GM12892 (cell line): ENCODE data around the gene LRRTM4.
"Not testable (repeated sequence)": the region's sequence is repeated elsewhere in the genome, so short reads cannot be mapped to it uniquely, and the experiment has no call there.

Experiments
- DNase-seq: peaks from one replicate; pipeline ENCODE4 v3.0.0; 2011; ENCODE audit not compliant: insufficient read length
- FAIRE-seq: peaks from 2 replicates; lab custom pipeline; 2011; peaks lifted over from hg19 to GRCh38; lab: Jason Lieb, UNC
- POLR2A ChIP-seq: IDR thresholded peaks from 2 replicates; pipeline ENCODE4 v1.6.1; 2011; ENCODE audit warnings: low read depth, low read length, control low read depth
- POLR2AphosphoS5 ChIP-seq: IDR thresholded peaks from 2 replicates; pipeline ENCODE4 v1.6.1; 2011; ENCODE audit warnings: low read depth, low read length, control low read depth
- TAF1 ChIP-seq: IDR thresholded peaks from 2 replicates; pipeline ENCODE4 v1.6.1; 2011; ENCODE audit warnings: low read depth, mild to moderate bottlenecking, control low read depth, low read length, borderline replicate concordance

LRRTM4 gene

DNA sequence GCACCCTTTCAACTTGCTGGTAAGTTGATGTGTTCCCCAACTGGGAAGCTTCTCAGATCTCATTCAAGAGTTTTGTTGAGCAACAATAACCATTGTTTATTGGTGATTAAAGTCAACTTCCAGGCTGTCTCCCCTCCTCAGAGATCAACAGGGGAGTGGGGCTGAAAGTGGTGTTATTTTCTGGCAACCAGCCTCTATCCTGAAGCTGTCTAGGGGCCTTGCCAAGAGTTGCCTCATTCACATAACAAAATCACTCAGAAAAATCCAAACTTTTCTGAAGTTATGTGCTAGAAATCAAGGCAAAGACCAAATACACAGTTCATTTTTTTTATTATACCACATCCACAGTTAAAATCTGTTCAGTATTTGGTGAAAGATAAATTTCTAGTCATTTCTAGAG lies 788.4 kb downstream of the LRRTM4 start:
- no peak for DNase-seq
- FAIRE-seq = no peak
- no peak for TF ChIP-seq POLR2AphosphoS5
- TF ChIP-seq POLR2A = no peak
- no peak for TF ChIP-seq TAF1

DNA sequence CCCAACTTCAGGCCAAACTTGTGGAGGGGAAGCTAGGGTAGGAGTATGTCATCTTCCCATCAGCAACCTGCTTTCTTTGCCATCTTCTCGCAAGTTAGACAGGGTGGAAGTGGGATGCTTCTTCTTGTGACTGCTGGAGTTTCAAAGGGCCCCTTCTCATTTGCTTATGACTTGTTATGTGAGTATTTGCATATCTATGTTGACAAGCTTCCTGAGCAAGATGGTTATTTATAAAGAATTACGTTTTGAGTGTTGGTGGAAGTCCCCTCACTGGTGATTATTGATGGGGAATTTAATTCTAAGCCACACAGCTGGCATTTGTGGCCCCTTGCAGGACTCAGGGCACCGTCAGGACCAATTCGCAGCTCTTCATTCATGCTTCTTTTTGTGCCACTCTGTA lies 791.0 kb downstream of the LRRTM4 start:
- no peak for TF ChIP-seq POLR2AphosphoS5
- TF ChIP-seq POLR2A = no peak
- no peak for TF ChIP-seq TAF1
- DNase-seq (no peak), FAIRE-seq (no peak)

DNA sequence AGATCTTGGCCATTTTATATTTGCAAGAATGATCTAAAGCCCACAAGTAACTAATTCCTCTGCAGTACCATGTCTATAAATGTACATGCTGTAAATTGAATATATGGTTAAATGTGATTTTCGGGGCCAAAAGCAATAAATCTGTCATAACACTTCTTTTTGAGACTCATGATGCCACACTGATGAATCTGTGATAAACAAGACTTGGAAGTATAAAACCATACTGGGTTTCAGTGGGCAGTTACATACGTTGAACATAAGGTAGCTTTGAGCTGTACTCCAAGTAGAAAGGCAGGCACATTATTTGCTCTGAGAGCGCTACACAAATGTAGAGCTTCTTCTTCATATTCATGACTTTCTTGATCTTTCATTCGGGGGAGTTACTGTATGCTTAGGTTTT lies 792.2 kb downstream of the LRRTM4 start:
- FAIRE-seq (no peak), DNase-seq (no peak)
- TF ChIP-seq TAF1 = no peak
- no peak for TF ChIP-seq POLR2AphosphoS5
- no peak for TF ChIP-seq POLR2A

DNA sequence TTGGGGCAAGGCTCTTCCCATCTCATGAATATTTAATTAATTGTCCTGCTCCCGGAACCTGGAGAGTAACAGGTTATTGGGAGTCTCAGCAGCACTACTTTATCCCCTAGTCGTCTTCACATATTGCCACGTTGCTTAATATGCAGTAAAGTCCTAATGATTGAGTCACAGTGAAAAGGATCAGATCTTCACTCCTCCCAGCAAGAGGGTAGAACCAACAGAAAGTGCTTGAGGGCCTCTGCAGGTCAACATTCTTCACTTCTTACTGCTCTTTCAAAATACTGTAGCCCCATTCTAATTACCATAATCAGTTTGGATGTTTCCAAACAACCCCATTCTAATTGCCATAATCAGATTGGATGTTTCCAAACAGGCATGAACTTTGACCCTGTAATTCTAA lies 801.0 kb downstream of the LRRTM4 start:
- no peak for DNase-seq
- FAIRE-seq = no peak
- TF ChIP-seq TAF1 (no peak), POLR2AphosphoS5 (no peak), POLR2A (no peak)

DNA sequence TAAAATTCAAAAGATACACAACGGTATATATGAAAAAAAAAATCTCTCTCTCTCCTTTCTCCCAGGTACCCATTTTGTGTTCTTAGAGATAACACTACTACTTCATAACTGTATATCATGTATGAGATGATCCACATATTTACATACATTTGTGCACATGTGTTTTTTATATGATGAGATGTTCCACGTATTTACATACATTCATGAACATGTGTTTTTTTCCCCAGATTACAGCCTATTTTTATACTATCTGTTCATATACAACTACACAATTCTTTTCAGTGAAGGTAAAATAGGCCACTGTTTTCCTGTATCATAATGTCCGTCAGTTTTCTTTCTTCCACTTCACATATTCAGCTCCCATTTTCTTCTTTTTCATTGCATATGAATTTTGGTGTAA lies 808.9 kb downstream of the LRRTM4 start:
- FAIRE-seq = no peak
- no peak for DNase-seq

DNA sequence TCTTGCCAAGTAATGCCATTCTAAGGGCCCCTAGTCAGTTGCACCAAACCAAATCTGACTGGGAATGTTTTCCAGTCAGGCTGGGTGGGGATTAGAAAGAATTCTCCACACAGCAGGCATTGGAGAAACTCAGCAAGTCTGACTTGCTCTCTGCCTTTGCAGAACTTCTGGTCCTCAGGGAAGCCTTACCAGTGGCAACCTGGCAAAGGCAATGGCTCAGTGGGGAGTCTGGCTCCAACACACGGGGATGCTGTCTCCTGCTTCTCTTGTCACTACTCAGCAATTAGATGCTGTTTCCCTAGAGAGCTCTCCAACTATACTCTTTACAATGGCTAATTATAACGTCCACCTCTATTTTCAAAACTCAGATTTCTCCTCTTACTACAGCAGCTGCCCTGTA lies 810.7 kb downstream of the LRRTM4 start:
- DNase-seq = no peak
- TF ChIP-seq POLR2A (no peak), POLR2AphosphoS5 (no peak), TAF1 (no peak)
- FAIRE-seq = no peak

More for the DNA sequence above, 808.9 kb downstream of the LRRTM4 start:
- no peak for TF ChIP-seq POLR2AphosphoS5
- TF ChIP-seq POLR2A = no peak
- no peak for TF ChIP-seq TAF1

DNA sequence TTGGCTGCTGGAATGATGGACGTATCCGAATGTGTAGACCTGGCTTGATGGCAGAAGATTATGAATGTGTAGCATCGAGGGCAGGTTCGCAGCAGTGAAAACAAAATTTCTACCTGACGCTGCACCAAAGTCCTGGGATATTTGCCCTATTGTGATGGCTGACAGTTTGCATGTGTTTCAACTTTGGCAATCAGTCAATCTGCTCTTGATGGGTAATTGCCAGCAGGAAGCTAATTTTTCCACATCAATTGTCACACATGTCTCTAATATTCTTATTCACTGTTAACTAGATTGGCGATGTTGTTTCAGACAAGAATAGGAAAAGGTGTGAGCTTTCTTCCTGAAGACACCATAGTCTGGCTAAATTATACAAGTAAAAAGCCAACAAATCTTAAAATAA lies 821.3 kb downstream of the LRRTM4 start:
- TF ChIP-seq TAF1 = no peak
- TF ChIP-seq POLR2AphosphoS5 = no peak
- no peak for TF ChIP-seq POLR2A
- FAIRE-seq = no peak
- DNase-seq = no peak

DNA sequence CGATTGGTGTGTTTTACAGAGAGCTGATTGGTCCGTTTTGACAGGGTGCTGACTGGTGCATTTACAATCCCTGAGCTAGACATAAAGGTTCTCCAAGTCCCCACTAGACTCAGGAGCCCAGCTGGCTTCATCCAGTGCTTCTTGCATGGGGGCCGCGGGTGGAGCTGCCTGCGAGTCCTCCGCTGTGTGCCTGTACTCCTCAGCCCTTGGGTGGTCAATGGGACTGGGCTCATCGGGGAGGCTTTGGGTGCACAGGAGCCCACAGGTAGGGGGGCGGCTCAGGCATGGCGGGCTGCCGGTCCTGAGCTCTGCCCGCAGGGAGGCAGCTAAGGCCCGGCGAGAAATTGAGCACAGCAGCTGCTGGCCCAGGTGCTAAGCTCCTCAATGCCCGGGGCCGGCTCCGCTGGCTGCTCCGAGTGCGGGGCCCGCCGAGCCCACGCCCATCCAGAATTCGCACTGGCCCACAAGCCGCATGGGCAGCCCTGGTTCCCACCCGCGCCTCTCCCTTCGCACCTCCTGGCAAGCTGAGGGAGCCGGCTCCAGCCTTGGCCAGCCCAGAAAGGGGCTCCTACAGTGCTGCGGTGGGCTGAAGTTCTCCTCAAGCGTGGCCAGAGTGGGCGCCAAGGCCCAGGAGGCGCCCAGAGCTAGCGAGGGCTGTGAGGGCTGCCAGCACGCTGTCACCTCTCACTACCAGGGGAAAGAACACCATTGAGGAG lies 824.0 kb downstream of the LRRTM4 start:
- FAIRE-seq, DNase-seq: not testable (repeated sequence)
